GM12892 (cell line): Measurements from ENCODE around the gene TMEM114.

Experiments used
- POLR2A ChIP-seq: IDR thresholded peaks from 2 replicates; pipeline ENCODE4 v1.6.1; 2011; ENCODE audit warnings: low read depth, low read length, control low read depth
- POLR2AphosphoS5 ChIP-seq: IDR thresholded peaks from 2 replicates; pipeline ENCODE4 v1.6.1; 2011; ENCODE audit warnings: low read depth, low read length, control low read depth

DNA sequence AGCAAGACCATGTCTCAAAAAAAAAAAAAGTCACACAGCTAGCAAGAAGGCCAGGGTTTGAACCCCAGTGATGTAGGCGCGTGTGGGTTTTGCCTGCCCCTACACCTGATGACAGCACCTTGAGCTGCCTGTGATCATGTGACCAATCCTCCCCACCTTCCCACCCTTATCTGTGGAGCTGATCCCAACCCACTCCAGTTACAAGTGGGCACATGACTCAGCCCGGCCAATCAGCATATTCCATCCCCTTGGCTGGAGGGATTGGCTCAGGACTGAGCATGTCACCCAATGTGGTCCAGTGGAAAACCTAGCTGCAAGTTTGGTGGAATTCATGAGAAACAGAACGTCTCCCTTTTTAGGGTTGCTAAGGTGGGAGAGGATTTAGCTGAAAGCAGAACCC lies 6.6 kb downstream of the TMEM114 start:
- TF ChIP-seq POLR2A, result no peak
- no peak for TF ChIP-seq POLR2AphosphoS5
